Fibroblast of upper back skin (primary cell): ENCODE measurements around the gene TEX54.
"Not testable (repeated sequence)": the region's sequence is repeated elsewhere in the genome, so short reads cannot be mapped to it uniquely, and the experiment has no call there.

Experiments
- DNase-seq: peaks from one replicate; pipeline ENCODE4 v3.0.0-alpha.2; 2013

The TEX54 gene

DNA sequence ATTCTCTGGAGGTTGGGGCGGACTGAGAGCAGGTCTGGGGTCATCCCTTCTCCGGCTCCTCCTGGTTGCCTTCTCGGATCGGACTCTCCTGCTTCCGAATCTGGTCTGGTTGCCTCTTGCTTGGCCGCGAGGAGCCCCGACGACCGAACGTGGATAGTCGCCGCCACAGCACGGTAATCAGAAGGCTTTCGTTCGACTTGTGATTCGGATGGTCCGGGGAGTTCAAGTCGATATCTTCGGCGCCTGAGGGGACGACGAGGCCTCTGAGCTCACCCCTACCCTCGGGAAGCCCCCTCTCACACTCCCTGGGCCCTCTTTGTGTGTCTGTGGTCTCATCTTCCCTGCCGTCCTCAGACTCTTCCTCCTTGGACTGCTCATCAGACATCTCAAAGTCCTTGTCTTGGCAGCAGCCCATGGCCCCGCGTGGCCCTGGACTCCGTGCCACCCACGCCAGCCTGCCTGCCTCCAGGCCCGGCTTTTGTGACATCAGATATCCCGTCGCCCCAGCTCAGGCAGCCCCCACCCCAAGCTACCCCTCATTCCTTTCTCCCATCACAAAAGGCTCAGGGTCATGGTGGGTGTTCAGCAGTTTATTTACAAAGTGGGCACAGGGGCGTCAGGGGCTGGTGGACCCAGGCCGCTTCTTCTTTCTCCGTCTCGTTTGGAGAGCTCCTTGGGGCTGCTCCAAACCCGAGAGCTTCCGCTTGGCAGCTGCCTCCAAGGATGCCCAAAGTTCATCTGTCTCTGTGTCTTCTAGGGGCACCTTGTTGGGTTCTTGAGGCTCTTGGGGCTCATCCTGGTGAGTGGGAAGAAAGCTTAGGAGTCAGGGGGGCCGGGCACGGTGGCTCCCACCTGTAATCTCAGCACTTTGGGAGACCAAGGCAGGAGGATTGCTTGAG, at the start of gene TEX54:
Gene TEX54, minus strand, starts transcription at position 506 of the 899 bp plus-strand sequence.
- DNase-seq, result no peak

DNA sequence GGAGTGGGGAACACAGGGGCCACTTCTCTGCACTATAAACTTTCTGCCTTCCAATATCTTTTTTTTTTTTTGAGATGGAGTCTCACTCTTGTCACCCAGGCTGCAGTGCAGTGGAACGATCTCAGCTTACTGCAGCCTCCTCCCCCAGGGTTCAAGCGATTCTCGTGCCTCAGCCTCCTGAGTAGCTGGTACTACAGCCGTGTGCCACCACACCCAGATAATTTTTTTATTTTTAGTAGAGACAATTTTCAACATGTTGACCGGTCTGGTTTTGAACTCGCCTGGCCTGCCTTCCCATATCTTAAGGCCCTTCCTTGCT, 49.7 kb upstream of the TEX54 start:
- no peak for DNase-seq

DNA sequence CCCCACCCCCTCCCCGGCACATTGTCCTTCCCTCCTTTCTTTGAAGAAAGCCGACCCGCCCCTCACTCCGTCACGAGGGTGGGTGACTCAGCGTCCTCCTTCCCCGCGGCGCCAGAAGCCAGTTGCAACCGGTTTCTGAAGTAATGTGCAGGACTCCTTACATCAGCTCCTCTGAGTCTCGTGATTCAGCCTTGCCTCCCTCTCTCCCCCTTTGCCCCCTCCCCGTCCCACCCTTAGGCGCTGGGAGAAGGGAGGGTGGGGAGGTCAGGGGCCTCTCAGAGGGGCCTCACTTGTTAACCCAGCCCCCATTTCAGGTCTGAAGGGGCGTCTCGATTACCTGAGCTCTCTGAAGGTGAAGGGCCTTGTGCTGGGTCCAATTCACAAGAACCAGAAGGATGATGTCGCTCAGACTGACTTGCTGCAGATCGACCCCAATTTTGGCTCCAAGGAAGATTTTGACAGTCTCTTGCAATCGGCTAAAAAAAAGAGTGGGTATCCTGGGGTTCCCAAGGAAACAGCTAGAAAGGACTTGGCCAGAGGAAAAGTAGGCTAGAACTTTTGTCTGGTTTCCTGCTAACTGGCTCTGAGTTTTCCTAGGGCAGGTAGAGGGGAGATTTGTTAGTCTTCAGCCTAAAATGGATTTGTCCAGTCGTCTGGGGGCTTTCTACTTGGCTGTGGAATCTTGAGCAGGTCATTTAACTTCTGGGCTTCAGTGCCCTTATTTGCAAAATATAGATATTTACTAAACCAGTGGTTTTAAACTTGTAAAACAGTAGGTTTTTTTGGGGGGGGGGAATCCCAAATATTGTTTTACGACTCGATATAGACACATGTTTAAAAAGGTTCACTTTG, 49.2 kb upstream of the TEX54 start:
- DNase-seq, result peak; percentile 99

DNA sequence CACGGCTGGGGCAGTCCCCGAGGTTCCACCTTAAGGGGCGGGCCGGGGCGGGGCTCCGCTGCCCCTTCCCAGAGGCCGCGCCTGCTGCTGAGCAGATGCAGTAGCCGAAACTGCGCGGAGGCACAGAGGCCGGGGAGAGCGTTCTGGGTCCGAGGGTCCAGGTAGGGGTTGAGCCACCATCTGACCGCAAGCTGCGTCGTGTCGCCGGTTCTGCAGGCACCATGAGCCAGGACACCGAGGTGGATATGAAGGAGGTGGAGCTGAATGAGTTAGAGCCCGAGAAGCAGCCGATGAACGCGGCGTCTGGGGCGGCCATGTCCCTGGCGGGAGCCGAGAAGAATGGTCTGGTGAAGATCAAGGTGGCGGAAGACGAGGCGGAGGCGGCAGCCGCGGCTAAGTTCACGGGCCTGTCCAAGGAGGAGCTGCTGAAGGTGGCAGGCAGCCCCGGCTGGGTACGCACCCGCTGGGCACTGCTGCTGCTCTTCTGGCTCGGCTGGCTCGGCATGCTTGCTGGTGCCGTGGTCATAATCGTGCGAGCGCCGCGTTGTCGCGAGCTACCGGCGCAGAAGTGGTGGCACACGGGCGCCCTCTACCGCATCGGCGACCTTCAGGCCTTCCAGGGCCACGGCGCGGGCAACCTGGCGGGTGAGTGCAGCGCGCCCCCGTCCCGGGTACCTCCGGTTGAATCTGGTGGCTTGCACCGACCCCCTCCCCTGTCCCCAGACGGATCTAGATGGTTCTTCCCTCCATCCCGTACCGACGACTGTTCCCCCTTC, 48.4 kb upstream of the TEX54 start, which contains the start of gene SLC3A2:
Gene SLC3A2, plus strand, starts transcription at position 94 of the 776 bp plus-strand sequence. Its CDS starts 128 bp downstream, at position 222.
- DNase-seq, result peak; percentile 87

DNA sequence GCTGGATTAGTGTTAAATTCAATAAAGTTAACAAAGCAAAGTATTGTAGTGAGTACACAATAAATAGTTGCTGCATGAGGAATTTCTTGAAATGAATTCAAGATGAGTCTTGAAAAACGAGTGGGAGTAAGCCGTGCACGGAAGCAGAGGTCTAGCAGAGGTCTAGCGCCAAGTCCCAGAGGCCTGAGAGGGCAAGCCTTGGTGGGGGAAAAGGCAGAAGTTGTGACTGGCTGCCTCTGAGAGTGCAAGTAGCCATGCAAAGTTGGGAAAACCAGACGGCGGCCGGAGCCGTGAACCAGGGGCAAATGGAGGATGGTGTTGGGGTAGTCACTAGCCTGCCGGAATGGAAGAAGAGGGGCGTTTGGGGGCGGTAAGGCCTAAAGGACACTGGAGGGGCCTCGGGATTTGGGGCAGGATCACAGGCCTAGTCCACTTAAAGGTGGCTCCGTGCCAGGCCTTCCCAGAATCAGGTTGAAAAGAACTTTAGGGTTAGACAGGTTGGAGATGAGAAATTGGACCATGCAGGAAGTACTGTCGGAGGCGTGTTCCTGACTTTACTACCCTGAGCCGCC, 47.7 kb upstream of the TEX54 start:
- peak; percentile 67 for DNase-seq

DNA sequence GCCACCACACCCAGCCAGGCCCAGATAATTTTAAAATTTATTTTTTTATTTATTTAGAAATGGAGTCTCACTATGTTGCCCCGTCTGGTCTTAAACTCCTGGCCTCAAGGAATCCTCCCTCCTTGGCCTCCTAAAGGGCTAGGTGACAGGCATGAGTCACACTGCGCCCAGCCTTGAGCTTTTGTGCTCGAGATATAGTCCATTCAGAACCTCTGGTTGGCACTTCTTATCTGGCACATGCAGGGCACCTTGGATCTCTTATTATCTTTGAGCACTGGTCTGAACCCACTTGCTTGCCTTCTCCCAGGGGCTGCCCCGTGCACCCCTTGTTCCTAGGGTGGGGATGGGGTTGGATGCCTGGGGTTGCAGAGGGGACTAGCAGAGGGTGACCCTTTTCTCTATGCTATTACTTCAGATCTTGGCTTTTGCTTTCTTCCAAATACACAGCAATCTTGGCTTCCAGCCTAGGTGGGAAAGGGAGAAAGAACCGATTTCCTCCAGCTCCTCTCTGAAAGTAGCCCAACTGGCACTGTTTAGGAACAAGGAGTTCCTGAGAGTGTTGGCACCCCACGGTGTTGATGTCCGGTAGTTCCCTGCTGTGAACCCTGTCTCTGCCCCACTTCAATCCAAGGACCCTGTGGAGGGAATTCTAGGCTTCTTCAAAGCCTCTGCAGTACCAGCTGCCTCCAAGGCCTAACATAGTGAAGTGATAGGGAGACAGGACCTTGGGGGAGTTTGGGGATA, 46.8 kb upstream of the TEX54 start:
- no peak for DNase-seq

DNA sequence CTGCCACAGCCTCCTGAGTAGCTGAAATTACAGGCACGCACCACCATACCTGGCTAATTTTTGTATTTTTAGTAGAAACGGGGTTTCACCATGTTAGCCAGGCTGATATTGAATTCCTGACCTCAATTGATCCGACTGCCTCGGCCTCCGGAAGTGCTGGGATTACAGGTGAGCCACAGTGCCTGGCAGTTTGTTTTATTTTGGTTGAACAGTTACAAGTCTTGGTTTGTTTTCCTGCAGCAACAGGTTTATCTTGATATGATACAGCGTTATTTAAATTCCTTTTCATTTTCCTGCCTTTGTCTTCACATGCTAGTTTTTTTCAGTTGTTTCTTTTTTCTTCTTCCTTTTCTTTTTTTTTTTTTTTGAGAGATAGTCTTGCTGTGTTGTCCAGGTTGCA, 44.1 kb upstream of the TEX54 start:
- DNase-seq, result no peak

DNA sequence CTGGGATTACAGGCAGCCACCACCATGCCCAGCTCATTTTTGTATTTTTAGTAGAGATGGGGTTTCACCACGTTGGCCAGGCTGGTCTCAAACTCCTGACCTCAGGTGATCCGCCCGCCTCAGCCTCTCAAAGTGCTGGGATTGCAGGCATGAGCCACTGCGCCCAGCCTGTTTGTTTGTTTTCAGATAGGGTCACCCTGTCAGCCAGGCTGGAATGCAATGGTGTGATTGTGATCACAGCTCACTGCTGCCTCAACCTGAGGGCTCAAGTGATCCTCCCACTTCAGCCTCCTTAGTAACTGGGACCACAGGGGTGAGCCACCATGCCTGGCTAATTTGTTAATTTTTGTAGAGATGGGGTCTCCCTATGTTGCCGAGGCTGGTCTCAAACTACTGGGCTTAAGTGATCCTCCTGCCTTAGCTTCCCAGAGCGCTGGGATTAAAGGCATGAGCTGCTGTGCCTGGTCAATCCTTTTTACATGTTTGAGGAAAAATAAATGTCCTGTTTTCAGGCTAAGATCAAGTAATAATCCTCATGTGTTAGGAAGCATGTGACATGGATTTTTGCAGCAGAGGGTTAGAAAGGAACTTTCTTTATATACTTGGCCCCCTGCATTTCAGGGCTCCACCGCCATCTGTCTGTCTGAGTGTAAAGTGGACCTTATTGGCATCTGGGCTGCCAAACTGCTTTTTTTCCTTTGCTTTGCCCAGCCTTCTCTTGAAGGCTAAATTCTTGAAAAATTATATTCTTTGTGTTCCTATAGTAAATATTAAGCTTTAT, 43.2 kb upstream of the TEX54 start:
- no peak for DNase-seq

DNA sequence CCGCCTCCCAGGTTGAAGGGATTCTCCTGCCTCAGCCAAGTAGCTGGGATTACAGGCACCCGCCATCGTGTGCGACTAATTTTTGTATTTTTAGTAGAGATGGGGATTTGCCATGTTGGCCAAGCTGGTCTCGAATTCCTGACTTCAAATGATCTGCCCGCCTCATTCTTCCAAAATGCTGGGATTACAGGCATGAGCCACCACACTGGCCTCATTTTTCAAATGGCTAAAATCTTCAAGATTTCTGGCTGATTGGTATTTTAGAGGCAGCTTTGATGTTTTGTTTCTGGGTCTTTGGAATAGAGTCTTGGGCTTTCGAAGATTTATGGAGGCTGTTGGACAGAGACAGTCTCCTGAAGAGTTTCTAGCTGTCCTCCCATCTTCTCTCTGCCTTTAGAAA, 42.2 kb upstream of the TEX54 start:
- DNase-seq, result no peak

DNA sequence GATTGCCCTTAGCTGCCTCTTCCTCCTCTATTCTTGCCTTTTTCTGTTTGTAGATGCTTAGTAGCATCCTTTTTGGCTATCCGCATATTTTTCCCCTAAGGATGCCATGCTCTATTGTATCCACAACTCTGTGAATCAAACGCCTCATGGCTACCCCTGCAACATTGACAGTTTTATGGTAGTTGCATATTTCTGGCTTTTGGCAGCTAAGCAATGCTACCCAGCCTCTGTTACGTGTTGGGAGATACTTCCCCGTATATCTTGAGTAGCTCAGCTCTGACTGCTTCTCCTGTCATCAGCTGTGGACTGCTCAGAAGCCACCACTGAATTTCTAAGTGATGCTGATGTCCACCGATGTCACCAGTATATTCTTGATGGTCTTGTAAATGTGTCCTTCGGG, 33.0 kb upstream of the TEX54 start:
- no peak for DNase-seq

DNA sequence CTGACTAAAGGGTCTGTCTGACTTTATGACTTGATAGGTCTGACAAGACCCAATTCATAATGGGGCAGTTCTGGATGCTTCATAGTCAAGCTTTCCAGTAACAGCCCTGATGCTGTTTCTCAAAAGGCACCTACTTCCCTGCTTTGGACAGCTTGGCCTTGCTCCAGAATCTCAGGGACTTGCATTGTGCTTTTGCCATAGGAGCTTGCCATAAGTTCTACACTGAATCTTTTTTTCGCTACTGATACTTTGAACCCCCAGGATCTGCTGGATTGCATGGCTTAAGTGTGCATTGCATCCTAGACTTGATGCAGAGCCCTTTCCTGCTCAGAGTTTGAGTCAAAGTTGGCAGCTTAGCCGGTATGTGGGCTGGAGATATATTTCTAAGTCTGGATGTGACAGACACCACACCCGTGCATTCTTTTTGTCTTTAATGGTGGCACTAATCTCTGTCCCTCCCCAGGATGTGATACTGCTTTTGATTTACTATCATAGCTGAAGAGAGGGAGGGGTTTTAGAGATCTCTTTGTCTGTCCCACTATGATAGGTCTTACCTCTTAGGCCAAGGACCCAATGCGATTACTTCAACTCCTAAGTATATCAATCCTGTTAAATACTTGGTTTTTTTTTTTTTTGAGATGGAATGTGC, 31.2 kb upstream of the TEX54 start:
- no peak for DNase-seq

DNA sequence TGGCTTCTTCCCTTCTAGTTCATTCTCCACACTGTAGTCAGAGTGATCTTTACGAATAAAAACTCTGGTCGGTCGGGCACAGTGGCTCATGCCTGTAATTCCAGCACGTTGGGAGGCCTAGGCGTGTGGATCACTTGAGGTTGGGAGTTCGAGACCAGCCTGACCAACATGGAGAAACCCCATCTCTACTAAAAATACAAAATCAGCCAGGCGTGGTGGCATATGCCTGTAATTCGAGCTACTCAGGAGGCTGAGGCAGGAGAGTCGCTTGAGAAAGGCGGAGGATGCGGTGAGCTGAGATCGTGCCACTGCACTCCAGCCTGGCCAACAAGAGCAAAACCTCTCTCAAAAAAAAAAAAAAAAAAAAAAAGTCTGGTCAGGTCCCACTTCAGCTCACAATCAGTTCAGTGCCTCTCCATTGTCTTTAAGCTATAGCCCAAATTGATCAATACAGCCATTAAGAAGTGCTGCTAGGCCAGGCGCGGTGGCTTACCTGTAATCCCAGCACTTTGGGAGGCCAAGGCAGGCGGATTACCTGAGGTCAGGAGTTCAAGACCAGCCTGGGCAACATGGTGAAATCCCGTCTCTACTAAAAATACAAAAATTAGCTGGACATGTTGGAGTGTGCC, 29.0 kb upstream of the TEX54 start:
- not testable (repeated sequence) for DNase-seq

DNA sequence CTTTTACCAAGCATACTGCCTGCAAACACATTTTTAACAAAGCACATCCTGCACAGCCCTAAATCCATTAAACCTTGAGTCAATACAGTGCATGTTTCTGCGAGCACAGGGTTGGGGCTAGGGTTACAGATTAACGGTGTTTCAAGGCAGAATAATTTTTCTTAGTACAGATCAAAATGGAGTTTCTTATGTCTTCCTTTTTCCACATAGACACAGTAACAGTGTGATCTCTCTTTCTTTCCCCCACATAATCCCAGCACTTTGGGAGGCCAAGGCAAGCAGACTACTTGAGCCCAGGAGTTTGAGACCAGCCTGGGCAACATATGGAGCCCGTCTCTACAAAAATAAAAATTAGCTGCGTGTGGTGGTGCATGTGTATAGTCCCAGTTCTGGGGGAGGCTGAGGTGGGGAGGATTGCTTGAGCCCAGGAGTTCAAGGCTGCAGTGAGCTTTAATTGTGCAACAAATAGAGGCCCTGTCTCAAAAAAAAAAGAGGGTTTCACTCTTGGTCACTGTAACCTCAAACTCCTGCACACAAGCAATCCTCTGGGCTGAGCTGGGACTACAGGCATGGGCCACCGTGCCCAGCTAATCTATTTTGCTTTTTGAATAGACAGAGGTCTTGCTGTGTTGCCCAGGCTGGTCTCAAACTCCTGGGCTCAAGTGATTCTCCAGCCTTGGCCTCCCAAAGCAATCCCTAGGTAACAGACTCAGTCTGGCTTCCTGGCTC, 28.4 kb upstream of the TEX54 start:
- no peak for DNase-seq

DNA sequence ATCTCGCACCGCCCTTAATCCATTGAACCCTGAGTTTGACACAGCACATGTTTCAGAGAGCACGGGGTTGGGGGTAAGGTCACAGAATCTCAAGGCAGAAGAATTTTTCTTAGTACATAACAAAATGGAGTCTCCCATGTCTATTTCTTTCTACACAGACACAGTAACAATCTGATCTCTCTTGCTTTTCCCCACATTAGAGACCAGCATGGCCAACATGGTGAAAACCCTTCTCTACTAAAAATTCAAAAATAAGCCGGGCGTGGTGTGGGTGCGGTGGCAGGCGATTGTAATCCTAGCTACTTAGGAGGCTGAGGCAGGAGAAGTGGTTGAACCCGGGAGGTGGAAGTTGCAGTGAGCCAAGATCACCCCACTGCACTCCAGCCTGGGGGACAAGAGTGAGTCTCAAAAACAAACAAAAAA, 26.7 kb upstream of the TEX54 start:
- not testable (repeated sequence) for DNase-seq

DNA sequence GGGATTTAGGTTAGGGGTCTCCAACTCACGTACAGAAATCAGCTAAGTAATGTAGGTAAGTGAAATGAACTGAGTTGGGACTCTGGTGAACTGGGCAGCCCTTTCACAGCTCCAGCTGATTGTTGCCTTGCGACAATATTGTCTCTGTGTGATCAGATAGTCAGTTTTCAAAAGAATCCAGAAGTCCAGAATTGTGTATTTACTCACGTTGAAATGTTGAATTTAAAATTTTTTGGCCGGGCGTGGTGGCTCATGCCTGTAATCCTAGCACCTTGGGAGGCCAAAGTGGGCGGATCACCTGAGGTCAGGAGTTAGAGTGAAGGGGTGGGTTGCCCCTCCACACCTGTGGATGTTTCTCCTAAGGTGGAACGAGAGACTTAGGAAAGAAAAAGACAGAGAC, 25.6 kb upstream of the TEX54 start:
- DNase-seq, result no peak

DNA sequence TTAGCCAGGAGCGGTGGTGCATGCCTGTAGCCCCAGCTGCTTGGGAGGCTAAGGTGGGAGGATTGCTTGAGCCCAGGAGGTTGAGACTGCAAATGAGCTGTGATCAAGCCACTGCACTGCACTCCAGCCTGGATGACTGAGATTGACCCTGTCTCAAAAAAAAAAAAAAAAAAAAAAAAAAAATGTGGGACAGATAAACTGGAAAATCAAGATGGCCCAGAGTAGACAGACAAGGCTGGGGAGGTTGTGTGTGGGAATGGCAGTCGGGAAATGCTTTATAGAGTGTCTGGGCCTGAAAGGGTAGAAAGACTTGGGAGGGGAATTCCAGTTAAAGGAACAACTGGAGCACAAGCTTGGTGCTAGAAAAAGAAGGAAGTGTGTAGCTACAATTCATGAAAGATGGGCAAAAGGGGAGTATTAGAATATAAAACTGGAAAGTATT, 24.9 kb upstream of the TEX54 start:
- no peak for DNase-seq

DNA sequence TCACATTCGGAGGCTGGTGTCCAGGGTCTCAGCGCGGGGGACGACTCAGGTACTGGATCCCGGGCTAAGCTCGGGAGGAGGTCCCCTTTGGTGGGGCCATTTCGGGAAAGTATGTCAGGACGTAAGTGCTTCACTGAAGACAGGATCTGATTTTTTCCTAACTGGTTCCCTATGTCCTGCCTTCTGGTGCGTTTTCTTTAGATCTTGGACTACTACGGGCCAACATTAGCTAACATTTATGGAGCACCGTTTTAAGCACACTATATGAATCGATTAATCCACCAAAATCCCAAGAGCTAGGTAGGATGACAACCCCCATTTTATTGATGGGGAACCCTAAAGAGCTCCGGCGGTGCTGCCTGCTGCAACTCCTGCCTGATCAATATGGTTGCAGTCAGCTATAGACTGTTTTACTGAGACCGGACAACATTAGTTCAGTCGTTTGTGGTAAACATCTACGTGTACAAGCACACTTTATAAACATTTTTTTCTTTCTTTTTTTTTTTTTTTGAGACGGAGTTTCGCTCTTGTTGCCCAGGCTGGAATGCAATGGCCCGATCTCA, 23.8 kb upstream of the TEX54 start:
- DNase-seq, result no peak

DNA sequence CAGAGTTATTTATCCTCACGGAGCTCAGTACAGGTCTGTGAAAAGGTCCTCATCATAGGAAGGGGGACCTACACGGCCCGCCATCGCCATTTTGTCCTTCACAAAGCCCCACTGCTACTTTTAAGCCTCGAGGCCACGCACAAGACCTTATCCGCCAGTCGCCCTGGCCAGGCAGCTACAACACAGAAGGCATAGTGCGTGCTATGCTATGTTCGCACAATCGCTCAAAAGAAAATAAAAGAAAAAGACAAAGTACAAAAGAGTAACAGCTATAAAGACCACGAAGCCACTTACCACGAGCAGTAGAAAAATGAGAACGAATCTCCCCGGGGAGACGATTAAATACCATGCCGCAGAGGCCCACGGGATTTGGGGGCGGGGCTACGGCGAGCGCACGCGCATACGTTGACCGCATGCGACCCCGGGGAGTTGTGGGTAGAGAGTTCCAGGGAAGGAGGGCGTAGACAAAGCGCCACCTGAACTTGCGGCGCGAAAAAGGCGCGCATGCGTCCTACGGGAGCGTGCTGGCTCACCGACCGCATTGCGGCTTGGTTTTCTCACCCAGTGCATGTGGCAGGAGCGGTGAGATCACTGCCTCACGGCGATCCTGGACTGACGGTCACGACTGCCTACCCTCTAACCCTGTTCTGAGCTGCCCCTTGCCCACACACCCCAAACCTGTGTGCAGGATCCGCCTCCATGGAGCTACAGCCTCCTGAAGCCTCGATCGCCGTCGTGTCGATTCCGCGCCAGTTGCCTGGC, 23.1 kb upstream of the TEX54 start:
- DNase-seq, result peak; percentile 98
